Measurements from ENCODE around the gene METRNL. TPM values are rescaled to one million over a fixed set of nuclear protein-coding genes. Genes with fewer than 3 reads are reported as not detected.

METRNL gene
- total and polyA plus RNA-seq, 4 donors: 0.67 to 9.0 (median 8.6) TPM

DNA sequence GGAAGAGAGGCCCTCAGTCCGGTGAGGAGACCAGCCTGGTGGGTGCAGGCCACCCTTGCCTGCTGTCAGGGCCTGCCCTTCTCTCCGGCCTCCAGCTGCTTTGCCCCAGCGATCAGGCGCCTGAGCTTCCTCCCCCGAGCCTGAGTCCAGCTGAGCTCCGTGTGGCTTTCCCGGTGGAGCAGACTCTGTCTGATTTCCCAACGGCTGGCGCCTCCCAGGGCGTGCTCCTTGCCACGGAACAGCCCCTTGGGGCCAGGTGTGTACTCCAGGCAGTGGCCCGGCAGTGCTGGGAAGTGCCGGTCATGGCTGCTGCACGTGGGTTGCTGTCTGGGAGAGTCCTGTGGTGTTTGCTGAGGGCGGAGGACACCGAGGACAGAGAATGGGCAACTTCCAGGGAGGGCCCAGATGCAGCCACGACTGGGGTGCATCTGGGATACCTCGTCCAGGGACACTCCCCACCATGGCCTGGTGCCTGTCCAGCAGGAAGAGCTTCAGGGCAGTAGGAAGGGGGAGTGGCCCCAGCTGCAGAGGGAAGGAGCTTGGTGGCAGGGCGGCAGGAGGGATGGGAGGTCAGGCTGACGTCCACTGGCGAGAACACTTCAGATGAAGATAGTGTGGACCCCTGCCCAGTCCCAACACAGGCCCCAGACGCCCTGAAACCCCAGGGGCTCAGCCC lies 22.5 kb downstream of the METRNL start:
- WGBS: 57% methylated on average over 22 of the region's 22 CpGs
- Histone ChIP-seq H3K36me3 (ENCODE audit: control insufficient read depth in 4 of 4, insufficient read depth in 3 of 4, low read depth in 1 of 4, low read length in 3 of 4) (no peaks in the 10 kb centered on the region), H3K4me1 (ENCODE audit: control insufficient read depth in 4 of 4, insufficient read depth in 4 of 4, low read length in 3 of 4) (peaks cover 0 to 3% (median 2%) of the 10 kb centered on the region in 4 donors), H3K27ac (ENCODE audit: low read depth in 1 of 2, low read length in 2 of 2) (no peak overlapping the region), H3K9ac (ENCODE audit: low read depth in 1 of 2, low read length in 2 of 2) (no peak overlapping the region), H3K27me3 (ENCODE audit: control insufficient read depth in 4 of 4, insufficient read depth in 4 of 4, low read length in 3 of 4) (peaks cover 0 to 3% (median 1%) of the 10 kb centered on the region in 4 donors), H3K9me3 (ENCODE audit: control insufficient read depth in 4 of 4, low read length in 3 of 4) (no peaks in the 10 kb centered on the region), H3K4me3 (ENCODE audit: low read depth in 1 of 3, low read length in 3 of 3) (no peak overlapping the region)
- DNase-seq (ENCODE audit: low spot score): no peak
- TF ChIP-seq, protein P1, sequence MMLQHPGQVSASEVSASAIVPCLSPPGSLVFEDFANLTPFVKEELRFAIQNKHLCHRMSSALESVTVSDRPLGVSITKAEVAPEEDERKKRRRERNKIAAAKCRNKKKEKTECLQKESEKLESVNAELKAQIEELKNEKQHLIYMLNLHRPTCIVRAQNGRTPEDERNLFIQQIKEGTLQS (IDR thresholded peaks at IDR 0.05): no peak
- TF ChIP-seq NR2F2 (IDR thresholded peaks at IDR 0.05): no peak
- TF ChIP-seq YY1 (IDR thresholded peaks at IDR 0.05): no peak
- TF ChIP-seq, protein P2, sequence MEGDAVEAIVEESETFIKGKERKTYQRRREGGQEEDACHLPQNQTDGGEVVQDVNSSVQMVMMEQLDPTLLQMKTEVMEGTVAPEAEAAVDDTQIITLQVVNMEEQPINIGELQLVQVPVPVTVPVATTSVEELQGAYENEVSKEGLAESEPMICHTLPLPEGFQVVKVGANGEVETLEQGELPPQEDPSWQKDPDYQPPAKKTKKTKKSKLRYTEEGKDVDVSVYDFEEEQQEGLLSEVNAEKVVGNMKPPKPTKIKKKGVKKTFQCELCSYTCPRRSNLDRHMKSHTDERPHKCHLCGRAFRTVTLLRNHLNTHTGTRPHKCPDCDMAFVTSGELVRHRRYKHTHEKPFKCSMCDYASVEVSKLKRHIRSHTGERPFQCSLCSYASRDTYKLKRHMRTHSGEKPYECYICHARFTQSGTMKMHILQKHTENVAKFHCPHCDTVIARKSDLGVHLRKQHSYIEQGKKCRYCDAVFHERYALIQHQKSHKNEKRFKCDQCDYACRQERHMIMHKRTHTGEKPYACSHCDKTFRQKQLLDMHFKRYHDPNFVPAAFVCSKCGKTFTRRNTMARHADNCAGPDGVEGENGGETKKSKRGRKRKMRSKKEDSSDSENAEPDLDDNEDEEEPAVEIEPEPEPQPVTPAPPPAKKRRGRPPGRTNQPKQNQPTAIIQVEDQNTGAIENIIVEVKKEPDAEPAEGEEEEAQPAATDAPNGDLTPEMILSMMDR (IDR thresholded peaks at IDR 0.05; ENCODE audit: low read depth, low read length, missing input control): no peak
- no peak for TF ChIP-seq JUND (IDR thresholded peaks at IDR 0.05)
- TF ChIP-seq EGR1 (IDR thresholded peaks at IDR 0.05; ENCODE audit: low read depth in 2 of 2): no peak
- TF ChIP-seq TAF1 (conservative IDR thresholded peaks at IDR 0.05): no peak
- no peak for TF ChIP-seq HNF4A (conservative IDR thresholded peaks at IDR 0.05)
- no peak for TF ChIP-seq RXRA (IDR thresholded peaks at IDR 0.05)
- no peak for TF ChIP-seq RAD21 (IDR thresholded peaks at IDR 0.05)
- TF ChIP-seq, protein P3, sequence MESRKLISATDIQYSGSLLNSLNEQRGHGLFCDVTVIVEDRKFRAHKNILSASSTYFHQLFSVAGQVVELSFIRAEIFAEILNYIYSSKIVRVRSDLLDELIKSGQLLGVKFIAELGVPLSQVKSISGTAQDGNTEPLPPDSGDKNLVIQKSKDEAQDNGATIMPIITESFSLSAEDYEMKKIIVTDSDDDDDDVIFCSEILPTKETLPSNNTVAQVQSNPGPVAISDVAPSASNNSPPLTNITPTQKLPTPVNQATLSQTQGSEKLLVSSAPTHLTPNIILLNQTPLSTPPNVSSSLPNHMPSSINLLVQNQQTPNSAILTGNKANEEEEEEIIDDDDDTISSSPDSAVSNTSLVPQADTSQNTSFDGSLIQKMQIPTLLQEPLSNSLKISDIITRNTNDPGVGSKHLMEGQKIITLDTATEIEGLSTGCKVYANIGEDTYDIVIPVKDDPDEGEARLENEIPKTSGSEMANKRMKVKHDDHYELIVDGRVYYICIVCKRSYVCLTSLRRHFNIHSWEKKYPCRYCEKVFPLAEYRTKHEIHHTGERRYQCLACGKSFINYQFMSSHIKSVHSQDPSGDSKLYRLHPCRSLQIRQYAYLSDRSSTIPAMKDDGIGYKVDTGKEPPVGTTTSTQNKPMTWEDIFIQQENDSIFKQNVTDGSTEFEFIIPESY (IDR thresholded peaks at IDR 0.05): no peak
- no peak for TF ChIP-seq GABPA (IDR thresholded peaks at IDR 0.05 in 1 of 2, conservative IDR thresholded peaks at IDR 0.05 in 1 of 2)
- TF ChIP-seq HNF4G (IDR thresholded peaks at IDR 0.05): no peak
- no peak for TF ChIP-seq FOXA1 (IDR thresholded peaks at IDR 0.05)

DNA sequence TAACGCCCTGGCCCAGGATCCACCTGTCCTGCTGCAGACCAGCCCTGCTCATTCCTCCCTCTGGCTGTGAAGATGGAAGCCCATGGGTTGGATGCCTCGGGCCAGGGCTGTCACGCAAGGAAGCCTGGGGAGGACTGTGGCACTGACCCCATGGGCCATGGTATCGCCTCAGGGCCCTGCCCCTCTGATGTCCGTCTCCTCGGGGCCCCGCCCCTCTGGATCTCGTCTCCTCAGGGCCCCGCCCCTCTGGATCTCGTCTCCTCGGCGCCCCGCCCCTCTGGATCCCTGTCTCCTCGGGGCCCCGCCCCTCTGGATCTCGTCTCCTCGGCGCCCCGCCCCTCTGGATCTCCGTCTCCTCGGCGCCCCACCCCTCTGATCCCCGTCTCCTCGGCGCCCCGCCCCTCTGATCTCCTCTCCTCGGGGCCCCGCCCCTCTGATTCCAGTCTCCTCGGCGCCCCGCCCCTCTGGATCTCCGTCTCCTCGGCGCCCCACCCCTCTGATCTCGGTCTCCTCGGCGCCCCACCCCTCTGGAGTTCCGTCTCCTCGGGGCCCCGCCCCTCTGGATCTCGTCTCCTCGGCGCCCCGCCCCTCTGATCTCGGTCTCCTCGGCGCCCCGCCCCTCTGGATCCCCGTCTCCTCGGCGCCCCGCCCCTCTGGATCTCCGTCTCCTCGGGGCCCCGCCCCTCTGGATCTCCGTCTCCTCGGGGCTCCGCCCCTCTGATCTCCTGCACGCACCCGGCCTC lies 24.0 kb downstream of the METRNL start:
- no peaks in the 10 kb centered on the region for H3K9me3 ChIP-seq (ENCODE audit: control insufficient read depth in 4 of 4, low read length in 3 of 4)
- peaks cover 0 to 3% (median 1%) of the 10 kb centered on the region in 4 donors for H3K4me1 ChIP-seq (ENCODE audit: control insufficient read depth in 4 of 4, insufficient read depth in 4 of 4, low read length in 3 of 4)
- 82% methylated on average over 54 of the region's 60 CpGs for WGBS
- no peak overlapping the region for H3K27ac ChIP-seq (ENCODE audit: low read depth in 1 of 2, low read length in 2 of 2)
- H3K4me3 ChIP-seq (ENCODE audit: low read depth in 1 of 3, low read length in 3 of 3): no peak overlapping the region
- H3K36me3 ChIP-seq (ENCODE audit: control insufficient read depth in 4 of 4, insufficient read depth in 3 of 4, low read depth in 1 of 4, low read length in 3 of 4): no peaks in the 10 kb centered on the region
- H3K27me3 ChIP-seq (ENCODE audit: control insufficient read depth in 4 of 4, insufficient read depth in 4 of 4, low read length in 3 of 4): peaks cover 0 to 3% (median under 1%) of the 10 kb centered on the region in 4 donors
- no peak overlapping the region for H3K9ac ChIP-seq (ENCODE audit: low read depth in 1 of 2, low read length in 2 of 2)
- no peak for DNase-seq (ENCODE audit: low spot score)
- TF ChIP-seq, protein P3 (IDR thresholded peaks at IDR 0.05): no peak
- TF ChIP-seq, protein P4, sequence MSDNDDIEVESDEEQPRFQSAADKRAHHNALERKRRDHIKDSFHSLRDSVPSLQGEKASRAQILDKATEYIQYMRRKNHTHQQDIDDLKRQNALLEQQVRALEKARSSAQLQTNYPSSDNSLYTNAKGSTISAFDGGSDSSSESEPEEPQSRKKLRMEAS (IDR thresholded peaks at IDR 0.05): no peak
- TF ChIP-seq, protein P2 (IDR thresholded peaks at IDR 0.05; ENCODE audit: low read depth, low read length, missing input control): no peak
- TF ChIP-seq HNF4G (IDR thresholded peaks at IDR 0.05) (no peak), NR2F2 (IDR thresholded peaks at IDR 0.05) (no peak), RAD21 (IDR thresholded peaks at IDR 0.05) (no peak), EGR1 (IDR thresholded peaks at IDR 0.05; ENCODE audit: low read depth in 2 of 2) (no peak), SP1 (IDR thresholded peaks at IDR 0.05) (no peak), RXRA (IDR thresholded peaks at IDR 0.05) (no peak)
- TF ChIP-seq, protein P5, sequence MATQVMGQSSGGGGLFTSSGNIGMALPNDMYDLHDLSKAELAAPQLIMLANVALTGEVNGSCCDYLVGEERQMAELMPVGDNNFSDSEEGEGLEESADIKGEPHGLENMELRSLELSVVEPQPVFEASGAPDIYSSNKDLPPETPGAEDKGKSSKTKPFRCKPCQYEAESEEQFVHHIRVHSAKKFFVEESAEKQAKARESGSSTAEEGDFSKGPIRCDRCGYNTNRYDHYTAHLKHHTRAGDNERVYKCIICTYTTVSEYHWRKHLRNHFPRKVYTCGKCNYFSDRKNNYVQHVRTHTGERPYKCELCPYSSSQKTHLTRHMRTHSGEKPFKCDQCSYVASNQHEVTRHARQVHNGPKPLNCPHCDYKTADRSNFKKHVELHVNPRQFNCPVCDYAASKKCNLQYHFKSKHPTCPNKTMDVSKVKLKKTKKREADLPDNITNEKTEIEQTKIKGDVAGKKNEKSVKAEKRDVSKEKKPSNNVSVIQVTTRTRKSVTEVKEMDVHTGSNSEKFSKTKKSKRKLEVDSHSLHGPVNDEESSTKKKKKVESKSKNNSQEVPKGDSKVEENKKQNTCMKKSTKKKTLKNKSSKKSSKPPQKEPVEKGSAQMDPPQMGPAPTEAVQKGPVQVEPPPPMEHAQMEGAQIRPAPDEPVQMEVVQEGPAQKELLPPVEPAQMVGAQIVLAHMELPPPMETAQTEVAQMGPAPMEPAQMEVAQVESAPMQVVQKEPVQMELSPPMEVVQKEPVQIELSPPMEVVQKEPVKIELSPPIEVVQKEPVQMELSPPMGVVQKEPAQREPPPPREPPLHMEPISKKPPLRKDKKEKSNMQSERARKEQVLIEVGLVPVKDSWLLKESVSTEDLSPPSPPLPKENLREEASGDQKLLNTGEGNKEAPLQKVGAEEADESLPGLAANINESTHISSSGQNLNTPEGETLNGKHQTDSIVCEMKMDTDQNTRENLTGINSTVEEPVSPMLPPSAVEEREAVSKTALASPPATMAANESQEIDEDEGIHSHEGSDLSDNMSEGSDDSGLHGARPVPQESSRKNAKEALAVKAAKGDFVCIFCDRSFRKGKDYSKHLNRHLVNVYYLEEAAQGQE (IDR thresholded peaks at IDR 0.05): no peak
